Retina (tissue), 1 donor: Measurements from ENCODE around the gene KRTAP5-3.
"Not testable (repeated sequence)": the region's sequence is repeated elsewhere in the genome, so short reads cannot be mapped to it uniquely, and the experiment has no call there.

Experiments used
- DNase-seq: peaks from one replicate; pipeline ENCODE4 v3.0.0-alpha.2; 2016

Gene KRTAP5-3

GRCh38 chr11:1608363-1608762 lies at the start of gene KRTAP5-3:
Gene KRTAP5-3, minus strand, starts transcription at chr11:1608463. Its CDS starts 78 bp downstream, at chr11:1608385.
- no peak for DNase-seq

DNA sequence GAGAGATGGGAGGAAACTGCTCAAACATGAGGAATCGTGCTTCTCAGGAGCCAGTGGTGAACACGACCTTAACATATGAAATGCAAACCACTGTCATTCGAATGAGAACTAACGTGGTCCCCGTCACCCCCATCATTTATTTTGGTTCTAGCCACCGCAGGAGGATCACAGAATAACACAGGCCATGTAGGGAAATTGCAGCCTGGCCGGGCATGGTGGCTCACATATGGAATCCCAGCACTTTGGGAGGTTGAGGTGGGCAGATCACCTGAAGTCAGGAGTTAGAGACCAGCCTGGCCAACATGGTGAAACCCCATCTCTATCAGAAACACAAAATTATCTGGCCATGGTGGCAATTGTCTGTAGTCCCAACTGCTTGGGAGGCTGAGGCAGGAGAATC lies 48.4 kb upstream of the KRTAP5-3 start:
- no peak for DNase-seq

GRCh38 chr11:1656061-1656441 lies 47.8 kb upstream of the KRTAP5-3 start:
- DNase-seq = no peak

GRCh38 chr11:1655168-1656060 lies 47.2 kb upstream of the KRTAP5-3 start:
- no peak for DNase-seq

- no peak for DNase-seq
Measured at GRCh38 chr11:1654388-1655167, 46.3 kb upstream of the KRTAP5-3 start.

- DNase-seq = no peak
Measured at GRCh38 chr11:1653541-1654387, 45.5 kb upstream of the KRTAP5-3 start.

DNA sequence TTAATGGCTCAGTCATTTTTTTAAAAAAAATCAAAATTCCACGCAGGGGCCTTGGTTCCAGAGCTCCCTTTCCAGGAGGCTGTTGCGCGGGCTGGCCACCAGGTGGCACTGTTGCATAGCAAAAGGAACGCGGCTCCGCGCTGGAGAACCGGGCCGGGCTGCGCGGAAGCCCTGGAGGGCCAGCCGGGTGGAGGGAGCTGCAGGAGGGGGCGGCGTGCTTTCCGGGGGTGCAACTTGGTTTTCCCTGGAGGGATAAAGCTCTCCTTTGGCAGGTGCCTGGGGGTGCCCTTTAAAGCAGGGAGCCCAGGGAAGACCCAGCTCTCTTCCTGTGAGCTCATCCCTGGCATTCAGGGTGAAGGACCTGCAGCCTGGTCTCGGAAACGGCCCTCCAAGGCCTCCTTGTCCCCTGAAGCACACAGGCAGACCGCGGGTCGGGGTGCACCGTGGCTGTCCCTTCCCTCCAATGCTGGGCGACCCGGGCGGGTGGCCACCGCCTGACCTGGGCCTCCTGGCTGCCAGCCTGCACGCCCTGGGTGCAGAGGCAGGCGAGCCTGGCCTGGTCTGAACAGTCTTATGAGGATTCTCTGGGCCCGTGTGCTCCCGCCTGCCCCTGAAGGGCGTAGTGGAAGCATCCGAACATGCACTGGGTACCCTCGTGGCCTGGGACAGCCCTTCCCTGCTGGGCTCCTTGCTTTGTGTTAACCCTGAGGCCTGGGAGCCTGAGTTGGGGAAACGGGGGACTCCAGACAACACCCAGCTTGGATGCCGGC lies 44.7 kb upstream of the KRTAP5-3 start:
- DNase-seq = peak; percentile 89

DNA sequence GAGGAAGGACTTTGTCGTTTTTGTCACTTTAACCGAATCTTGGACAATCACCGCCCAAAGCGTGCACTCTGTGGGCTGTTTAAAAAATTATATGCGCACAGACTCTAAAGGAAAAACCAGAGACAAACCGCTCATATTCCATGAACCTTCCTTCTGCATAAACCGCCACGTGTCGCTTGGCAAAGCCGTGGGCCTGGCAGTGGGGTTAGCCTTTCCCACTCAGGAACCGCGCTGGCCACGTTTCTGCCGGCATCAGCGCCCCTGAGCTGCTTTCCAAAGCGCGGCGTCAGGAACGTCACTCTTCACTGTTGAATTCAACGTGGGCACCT lies 44.1 kb upstream of the KRTAP5-3 start:
- no peak for DNase-seq

DNA sequence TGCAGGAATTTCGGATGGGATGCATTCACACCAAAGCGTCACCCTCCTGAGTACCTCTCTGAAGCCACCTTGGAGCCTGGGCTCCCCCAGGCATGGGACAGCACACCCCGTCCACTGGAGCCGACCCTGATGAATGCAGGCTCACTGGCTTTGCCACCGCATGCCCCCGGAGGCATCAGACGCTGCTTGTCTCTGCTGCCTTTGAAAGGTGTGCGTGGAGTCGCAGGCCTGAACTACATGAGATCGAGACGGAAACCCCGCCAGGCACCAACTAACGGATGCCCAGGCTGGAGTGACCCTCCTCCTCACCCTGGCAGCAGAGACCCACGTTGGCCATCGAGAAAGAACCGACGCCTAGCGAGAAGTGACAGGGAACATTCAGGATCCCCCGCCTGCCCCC lies 43.8 kb upstream of the KRTAP5-3 start:
- no peak for DNase-seq

DNA sequence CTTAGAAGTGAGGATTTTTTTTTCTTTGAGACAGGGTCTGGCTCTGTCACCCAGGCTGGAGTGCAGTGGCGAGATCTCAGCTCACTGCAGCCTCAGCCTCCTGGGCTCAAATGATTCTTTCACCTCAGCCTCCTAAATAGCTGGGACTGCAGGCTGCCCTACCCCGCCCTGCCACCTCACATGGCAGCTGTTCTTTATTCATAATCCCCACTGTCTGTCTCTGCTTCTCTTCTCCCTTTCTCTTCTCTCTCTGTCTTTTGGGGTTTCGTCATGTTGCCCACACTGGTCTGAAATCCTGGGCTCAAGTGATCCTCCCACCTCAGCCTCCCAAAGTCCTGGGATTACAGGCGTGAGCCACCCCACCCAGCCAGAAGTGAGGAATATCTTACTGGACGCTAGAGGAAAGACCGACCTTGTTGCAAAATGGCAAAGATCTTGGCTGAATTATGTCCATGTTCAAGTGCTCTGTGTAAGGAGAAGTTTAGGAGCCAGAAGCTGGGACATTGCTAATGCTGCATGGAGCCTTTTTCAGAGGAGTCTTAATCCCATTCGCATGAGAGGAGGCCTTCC lies 43.2 kb upstream of the KRTAP5-3 start:
- DNase-seq = no peak

GRCh38 chr11:1650918-1651262 lies 42.6 kb upstream of the KRTAP5-3 start:
- DNase-seq = no peak

DNA sequence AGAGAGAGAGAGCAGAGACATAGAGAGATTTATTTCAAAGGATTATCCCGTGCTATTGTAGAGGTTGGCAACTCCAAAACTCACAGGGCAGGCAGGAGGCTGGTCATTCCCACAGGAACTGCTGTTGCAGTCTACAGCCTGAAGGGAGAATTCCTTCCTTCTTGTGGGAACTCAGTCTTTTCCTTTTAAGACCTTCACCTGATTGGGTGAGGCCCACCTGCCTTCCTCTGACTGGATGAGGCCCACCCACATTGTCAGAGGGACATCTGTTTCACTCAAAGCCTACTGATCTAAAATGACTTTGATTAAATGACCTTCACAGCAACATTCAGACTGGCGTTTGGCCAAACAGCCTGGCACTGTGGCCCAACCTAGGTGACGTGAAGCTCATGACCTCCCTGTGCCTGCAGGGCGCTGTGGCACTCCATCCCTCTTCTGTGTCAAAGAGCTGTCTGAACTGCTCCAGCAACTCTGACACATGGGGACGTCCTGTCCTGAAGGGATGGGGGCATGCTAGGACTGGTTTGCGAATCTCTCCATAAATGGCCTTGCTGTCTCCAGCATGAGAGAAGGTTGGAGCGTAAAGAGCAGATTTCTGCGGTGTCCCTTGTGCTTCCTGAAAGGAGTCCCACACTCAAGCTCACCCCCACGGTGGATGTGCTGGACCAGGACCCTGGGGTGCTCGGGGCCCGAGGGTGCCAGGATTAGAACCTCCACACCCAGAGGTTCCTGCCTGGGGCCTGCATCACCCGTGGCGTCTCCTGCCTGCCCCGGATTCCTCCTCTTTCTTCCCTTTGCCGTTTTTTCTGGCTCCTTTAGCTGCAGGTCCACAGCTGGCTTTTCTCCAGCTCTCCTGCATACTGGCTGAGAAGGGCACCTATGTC lies 42.0 kb upstream of the KRTAP5-3 start:
- DNase-seq = no peak

- DNase-seq = no peak
Measured at GRCh38 chr11:1648653-1649420, 40.6 kb upstream of the KRTAP5-3 start.

DNA sequence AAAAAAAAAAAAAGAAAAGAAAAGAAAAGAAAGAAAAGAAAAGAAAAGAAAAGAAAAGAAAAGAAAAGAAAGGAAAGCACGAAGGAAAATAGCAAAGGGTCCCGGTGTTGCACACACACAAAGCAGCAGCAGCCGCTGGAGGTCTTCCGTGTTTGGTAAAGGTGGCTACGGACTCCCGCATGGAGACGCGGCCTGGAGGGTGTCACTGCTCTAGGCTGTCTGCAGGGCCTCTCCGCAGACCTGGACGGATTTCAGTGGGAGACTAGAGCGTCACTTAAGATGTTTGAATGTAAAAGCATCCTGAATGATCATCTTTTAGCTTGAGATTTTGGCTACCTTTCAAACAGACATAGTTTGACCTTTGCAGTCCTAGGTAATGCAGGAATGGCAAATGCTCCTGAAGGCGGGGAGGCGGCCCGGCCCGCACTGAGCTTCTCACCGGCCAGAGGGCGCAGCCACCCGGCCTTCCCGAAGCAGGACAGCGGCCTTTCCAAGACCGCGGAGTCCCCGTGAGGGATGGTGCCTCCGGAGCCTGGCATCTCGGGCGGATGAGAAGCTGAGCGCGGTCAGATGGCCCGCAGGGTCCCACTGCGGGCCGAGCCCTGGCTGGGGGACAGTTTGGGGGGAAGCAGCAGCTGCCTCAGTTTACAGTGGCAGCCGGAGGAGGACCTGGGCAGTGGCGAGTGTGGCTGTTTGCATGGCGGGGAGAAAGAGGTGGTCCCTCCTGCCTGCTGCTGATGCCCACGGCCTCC lies 39.8 kb upstream of the KRTAP5-3 start:
- DNase-seq = no peak

DNA sequence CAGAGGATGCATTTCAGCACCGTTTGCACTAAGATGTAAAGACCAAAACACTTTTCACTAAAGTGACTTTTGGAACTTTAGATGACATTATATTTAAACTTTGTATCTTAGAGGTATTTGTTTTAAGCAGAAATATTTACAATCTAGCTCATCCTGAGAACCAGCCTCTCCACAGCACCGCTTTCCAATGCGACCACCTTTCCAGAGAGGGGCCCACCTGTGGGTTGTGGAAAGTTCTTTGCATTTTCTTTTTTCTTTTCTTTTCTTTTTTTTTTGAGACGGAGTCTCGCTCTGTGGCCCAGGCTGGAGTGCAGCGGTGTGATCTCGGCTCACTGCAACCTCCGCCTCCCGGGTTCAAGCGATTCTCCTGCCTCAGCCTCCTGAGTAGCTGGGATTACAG lies 38.3 kb upstream of the KRTAP5-3 start:
- DNase-seq = not testable (repeated sequence)

DNA sequence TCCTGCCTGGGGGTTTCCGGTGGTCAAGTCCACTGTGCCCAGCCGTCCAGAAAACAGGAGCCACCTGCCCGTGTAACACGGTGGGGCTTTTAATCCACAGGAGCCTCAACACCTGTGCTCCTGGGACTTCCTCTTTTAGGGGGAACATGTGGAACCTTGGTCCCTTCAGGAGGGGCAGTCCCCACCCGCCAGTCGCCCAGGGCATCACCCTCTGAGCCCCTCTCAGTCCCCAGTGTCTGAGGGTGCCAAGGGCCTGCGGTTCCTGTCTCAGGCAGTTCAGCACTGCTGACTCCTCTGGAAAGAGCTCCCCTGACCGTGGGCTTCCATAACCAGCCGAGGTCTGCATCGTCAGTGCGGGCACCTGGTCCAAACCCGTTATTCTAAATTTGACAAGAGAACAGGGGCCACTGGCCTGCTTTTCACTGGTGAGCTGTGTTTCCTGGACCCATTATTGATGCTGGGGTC lies 37.1 kb upstream of the KRTAP5-3 start:
- no peak for DNase-seq

DNA sequence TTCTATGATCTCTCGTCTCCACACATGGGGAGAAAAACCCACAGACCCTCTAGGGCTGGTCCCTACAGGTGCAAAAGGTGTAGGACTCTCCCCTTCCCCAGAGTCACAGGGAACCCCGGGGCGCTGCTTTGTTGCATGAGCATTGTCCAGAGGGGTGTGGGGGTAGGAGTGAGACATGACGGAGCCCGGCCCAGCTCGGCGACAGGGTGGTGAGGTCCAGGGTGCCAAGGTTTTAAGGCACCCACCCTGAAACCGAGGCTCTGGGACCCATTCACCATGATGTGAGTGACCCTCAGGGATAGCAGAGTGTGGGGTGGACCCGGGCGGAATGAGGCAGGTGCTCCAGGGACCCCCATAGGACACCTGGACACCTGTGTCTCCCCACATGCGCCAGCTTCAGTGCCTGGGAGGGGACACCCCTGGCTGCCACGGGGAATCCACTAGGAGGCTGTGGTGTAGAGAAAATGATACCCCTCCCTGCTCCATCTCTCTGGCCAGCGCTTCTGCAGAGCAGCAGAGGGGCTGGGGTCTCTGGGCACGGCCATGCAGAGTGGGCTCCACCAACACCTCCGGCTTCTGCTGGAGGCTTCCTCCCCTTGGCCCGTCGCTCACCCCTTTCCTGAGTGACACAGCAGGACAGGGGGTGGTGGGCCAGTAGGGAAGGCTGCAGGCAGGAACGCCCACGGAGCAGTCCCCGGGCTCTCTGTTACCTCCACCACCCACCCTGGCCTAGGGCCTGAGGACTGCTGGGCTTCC lies 36.5 kb upstream of the KRTAP5-3 start:
- no peak for DNase-seq

- no peak for DNase-seq
Measured at GRCh38 chr11:1643146-1643690, 35.0 kb upstream of the KRTAP5-3 start.
